NCI-H2227 (cell line): ENCODE results near the gene ST8SIA1.
"Not testable (repeated sequence)": the region's sequence is repeated elsewhere in the genome, so short reads cannot be mapped to it uniquely, and the experiment has no call there.

Experiments
- DNase-seq: peaks from one replicate; lab custom pipeline; 2025; ENCODE audit not compliant: unreplicated experiment; lab: John Stamatoyannopoulos, UW

The ST8SIA1 gene

DNA sequence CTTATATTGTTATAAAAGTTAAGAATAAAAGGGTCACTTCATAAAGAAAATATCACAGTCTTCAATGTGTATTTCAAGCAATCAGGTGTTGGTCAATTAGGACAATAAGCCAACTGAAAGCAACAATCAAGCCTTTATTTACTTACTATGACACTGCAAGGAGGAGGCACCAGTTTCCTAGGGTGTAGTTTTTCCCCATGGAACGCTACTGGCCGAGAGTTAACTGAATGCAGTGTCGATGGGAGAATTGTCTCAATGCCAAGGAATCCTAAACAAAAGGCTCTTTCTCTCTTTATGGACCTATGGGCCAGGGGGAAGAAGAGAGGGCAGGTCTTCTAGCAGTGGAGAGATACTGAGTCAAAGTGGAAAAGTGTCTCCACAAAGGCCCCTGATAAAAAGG, 146.1 kb downstream of the ST8SIA1 start:
- DNase-seq, result no peak

DNA sequence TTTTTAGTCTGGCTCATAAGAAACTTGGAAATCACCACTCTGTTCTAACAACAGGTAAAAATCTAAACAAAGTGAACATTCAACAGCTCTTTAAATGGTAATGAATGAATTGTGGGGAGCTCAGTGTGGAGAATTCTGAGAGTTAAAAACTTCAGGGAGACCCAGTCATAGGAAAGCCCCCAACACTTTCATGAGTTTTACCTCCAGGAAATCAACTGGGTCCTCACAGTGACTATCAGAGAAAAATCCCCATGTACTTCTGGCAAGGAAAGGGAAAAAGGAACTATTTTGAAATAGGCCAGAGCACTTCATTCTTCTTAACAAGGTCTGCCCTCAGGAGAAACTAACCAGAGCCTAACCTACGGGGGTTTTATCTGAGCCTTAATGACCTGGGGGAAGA, 153.8 kb downstream of the ST8SIA1 start:
- no peak for DNase-seq

DNA sequence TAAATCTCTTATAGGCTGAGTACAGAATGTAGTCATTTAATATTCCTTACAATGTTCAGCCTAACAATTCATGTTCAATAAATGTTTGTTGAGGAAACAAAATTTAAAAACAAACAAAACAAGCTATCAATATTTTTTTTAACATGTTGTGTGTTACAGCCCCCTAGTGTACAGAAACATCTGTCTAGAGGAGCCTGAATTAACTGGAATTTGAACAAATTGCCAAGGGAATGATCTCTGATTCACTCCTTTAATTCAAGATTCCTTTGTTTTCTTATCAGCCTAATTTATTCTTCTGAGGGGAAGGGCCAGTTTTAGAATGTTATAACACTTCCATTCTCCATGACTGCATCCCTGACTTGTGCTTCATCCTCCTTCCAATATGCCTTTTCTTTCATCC, 161.3 kb downstream of the ST8SIA1 start:
- DNase-seq, result no peak

- DNase-seq, result no peak
Observed at GRCh38 chr12:22172501-22172900, 162.0 kb downstream of the ST8SIA1 start.

- DNase-seq, result no peak
Observed at GRCh38 chr12:22169376-22169775, 165.1 kb downstream of the ST8SIA1 start.

GRCh38 chr12:22164139-22164538, 170.4 kb downstream of the ST8SIA1 start:
- DNase-seq, result no peak

- no peak for DNase-seq
Observed at GRCh38 chr12:22163594-22163993, 170.9 kb downstream of the ST8SIA1 start.

DNA sequence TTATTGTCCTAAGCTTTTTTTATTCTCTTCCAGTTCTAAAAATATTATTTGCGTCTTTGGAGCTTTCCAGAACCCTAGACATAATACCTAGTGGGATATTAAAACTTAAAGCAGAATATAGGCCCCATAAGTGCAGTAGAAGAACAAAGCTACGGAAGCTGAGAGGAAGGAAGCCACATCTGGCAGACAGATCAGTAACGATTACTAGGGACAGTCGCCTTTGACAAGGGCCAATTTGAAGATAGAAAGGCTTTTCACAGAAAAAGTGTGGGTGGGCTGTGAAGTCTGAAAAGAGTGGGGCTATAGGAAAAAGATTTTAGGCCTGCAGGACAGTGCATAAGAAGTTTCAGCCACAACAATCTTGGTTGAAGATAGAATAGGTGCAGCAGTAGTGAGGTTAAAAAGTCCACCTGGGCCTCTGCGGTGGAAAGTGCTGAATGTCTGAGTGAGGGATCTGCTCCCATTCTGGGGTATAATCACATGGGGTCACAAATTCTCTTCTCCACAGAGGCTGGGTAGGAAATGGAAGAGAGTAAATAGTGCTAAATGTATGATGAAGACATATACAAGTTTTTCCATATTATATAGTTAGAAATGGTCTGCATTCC, 174.0 kb downstream of the ST8SIA1 start:
- no peak for DNase-seq

DNA sequence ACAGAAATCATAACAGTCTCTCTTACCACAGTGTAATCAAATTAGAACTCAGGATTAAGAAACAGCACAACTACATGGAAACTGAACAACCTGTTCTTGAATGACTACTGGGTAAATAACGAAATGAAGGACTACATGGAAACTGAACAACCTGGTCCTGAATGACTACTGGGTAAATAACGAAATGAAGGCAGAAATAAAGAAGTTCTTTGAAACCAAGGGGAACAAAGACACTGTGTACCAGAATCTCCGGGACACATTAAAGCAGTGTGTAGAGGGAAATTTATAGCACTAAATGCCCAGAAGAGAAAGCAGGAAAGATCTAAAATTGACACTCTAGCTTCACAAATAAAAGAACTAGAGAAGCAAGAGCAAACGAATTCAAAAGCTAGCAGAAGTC, 185.2 kb downstream of the ST8SIA1 start:
- not testable (repeated sequence) for DNase-seq

DNA sequence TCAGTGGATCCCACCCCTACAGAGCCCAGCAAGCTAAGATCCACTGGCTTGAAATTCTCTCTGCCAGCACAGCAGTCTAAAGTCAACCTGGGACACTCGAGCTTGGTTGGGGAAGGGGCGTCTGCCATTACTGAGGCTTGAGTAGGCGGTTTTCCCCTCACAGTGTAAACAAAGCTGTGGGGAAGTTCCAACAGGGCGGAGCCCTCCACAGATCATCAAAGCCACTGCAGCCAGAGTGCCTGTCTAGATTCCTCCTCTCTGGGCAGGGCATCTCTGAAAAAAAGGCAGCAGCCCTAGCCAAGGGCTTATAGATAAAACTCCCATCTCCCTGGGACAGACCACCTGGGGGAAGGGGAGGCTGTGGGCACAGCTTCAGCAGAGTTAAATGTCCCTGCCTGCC, 187.8 kb downstream of the ST8SIA1 start:
- not testable (repeated sequence) for DNase-seq
